ENCODE data around the gene YBEY. TPM values are rescaled to one million over a fixed set of nuclear protein-coding genes. Genes with fewer than 3 reads are reported as not detected.

YBEY gene
- total RNA-seq, 4 donors from 2014 or later: 4.8 to 33.5 (median 9.1) TPM; not detected in 1

GRCh38 chr21:46311568-46311967 is 25.4 kb downstream of the YBEY start:
- Histone ChIP-seq H3K36me3 (no peaks in the 10 kb centered on the region), H3K4me3 (no peak overlapping the region), H3K9me3 (no peaks in the 10 kb centered on the region), H3K4me1 (no peaks in the 10 kb centered on the region), H3K27ac (no peak overlapping the region), H3K27me3 (no peaks in the 10 kb centered on the region)
- in situ Hi-C loops (cut with MboI; ENCODE audit: low pct_ligation_motif_present in 1 of 4, low pct_unique_long_range_greater_than_20kb in 1 of 4, low sequenced_read_pairs in 3 of 4): no loop called here
- intact Hi-C loops (cut with DNase I; ENCODE audit: low total_unique reads): no loop called here
- DNase-seq: no peak
- TF ChIP-seq POLR2AphosphoS5 (IDR thresholded peaks at IDR 0.05): no peak
- TF ChIP-seq EP300 (IDR thresholded peaks at IDR 0.05; ENCODE audit: low read depth): no peak
- no peak for TF ChIP-seq POLR2A (IDR thresholded peaks at IDR 0.05)
- no peak for TF ChIP-seq CTCF (IDR thresholded peaks at IDR 0.05)

- Histone ChIP-seq H3K36me3 (no peaks in the 10 kb centered on the region), H3K9me3 (no peaks in the 10 kb centered on the region), H3K4me1 (no peaks in the 10 kb centered on the region), H3K27ac (no peak overlapping the region), H3K4me3 (no peak overlapping the region), H3K27me3 (no peaks in the 10 kb centered on the region)
- DNase-seq: no peak
- no peak for TF ChIP-seq EP300 (IDR thresholded peaks at IDR 0.05; ENCODE audit: low read depth)
- no peak for TF ChIP-seq POLR2AphosphoS5 (IDR thresholded peaks at IDR 0.05)
- TF ChIP-seq POLR2A (IDR thresholded peaks at IDR 0.05): no peak
- in situ Hi-C loops (cut with MboI; ENCODE audit: low pct_ligation_motif_present in 1 of 4, low pct_unique_long_range_greater_than_20kb in 1 of 4, low sequenced_read_pairs in 3 of 4) (no loop called here), intact Hi-C loops (cut with DNase I; ENCODE audit: low total_unique reads) (no loop called here)
- WGBS, 2 donors (ENCODE audit: low coverage in 1 of 2): 93 to 100% methylated on average over 4 to 5 of the region's 5 CpGs
These were observed 26.8 kb downstream of the YBEY start for GRCh38 chr21:46312949-46313348.

GRCh38 chr21:46314441-46315020 is 28.4 kb downstream of the YBEY start:
- DNase-seq: no peak
- no peaks in the 10 kb centered on the region for H3K36me3 ChIP-seq
- in situ Hi-C loops (cut with MboI; ENCODE audit: low pct_ligation_motif_present in 1 of 4, low pct_unique_long_range_greater_than_20kb in 1 of 4, low sequenced_read_pairs in 3 of 4) (no loop called here), intact Hi-C loops (cut with DNase I; ENCODE audit: low total_unique reads) (no loop called here)
- peaks cover 0 to 3% (median 0%) of the 10 kb centered on the region in 4 donors for H3K4me1 ChIP-seq
- H3K9me3 ChIP-seq: no peaks in the 10 kb centered on the region
- WGBS, 2 donors (ENCODE audit: low coverage in 1 of 2): 93% methylated on average over 22 of the region's 22 CpGs; no CpG with 5 or more reads in 1 of the 2 donors
- no peak overlapping the region for H3K4me3 ChIP-seq
- TF ChIP-seq POLR2A (IDR thresholded peaks at IDR 0.05) (no peak), EP300 (IDR thresholded peaks at IDR 0.05; ENCODE audit: low read depth) (no peak), CTCF (IDR thresholded peaks at IDR 0.05) (no peak), POLR2AphosphoS5 (IDR thresholded peaks at IDR 0.05) (no peak)
- H3K27ac ChIP-seq: no peak overlapping the region
- no peaks in the 10 kb centered on the region for H3K27me3 ChIP-seq

- Histone ChIP-seq H3K4me1 (peaks cover 0 to 12% (median under 1%) of the 10 kb centered on the region in 4 donors), H3K4me3 (no peak overlapping the region), H3K36me3 (no peaks in the 10 kb centered on the region), H3K27ac (no peak overlapping the region), H3K9me3 (no peaks in the 10 kb centered on the region), H3K27me3 (no peaks in the 10 kb centered on the region)
- 90 to 94% methylated on average over 2 to 14 of the region's 14 CpGs for WGBS, 2 donors (ENCODE audit: low coverage in 1 of 2)
- TF ChIP-seq POLR2A (IDR thresholded peaks at IDR 0.05) (no peak), CTCF (IDR thresholded peaks at IDR 0.05) (no peak), EP300 (IDR thresholded peaks at IDR 0.05; ENCODE audit: low read depth) (no peak), POLR2AphosphoS5 (IDR thresholded peaks at IDR 0.05) (no peak)
- in situ Hi-C loops (cut with MboI; ENCODE audit: low pct_ligation_motif_present in 1 of 4, low pct_unique_long_range_greater_than_20kb in 1 of 4, low sequenced_read_pairs in 3 of 4): no loop called here
- intact Hi-C loops (cut with DNase I; ENCODE audit: low total_unique reads): no loop called here
- DNase-seq: no peak
These were observed 30.7 kb downstream of the YBEY start for GRCh38 chr21:46316708-46317324.

All from transverse colon (tissue), 4 donors.